Adrenal gland (tissue), 12 donors: Measurements from ENCODE around the gene FAM110A. TPM values are rescaled to one million over a fixed set of nuclear protein-coding genes. Genes with fewer than 3 reads are reported as not detected.

ENCODE experiments used
- DNase-seq, 7 donors: peaks; one replicate each; pipeline ENCODE4 v3.0.0-alpha.2; 2019 to 2020
- H3K27ac ChIP-seq, 5 donors: fragments of 200-600 bp; sonication (generic) in 4 of 5; 1 replicate in 3 of 5; 2 replicates in 2 of 5; pipeline versions ENCODE4 v1.5.1 to v1.8.0; 2016 to 2020; ENCODE audit warnings: mild to moderate bottlenecking in 1 of 5
- H3K27me3 ChIP-seq: fragments of 200-600 bp; 2 replicates; pipeline ENCODE4 v1.8.0; 2021
- H3K36me3 ChIP-seq, 2 donors: fragments of 200-600 bp; replicated peaks in 1 of 2; 1 replicate in 1 of 2; 2 replicates in 1 of 2; pipeline versions ENCODE4 v1.5.1 to v1.8.0; 2018 to 2022
- H3K4me1 ChIP-seq, 2 donors: fragments of 200-600 bp; replicated peaks in 1 of 2; 1 replicate in 1 of 2; 2 replicates in 1 of 2; pipeline versions ENCODE4 v1.5.1 to v1.8.0; 2018 to 2021
- H3K4me3 ChIP-seq, 4 donors: fragments of 200-600 bp; sonication (generic) in 3 of 4; one replicate each; pipeline ENCODE4 v1.5.1; 2016 to 2018
- H3K9me3 ChIP-seq, 3 donors: fragments of 200-600 bp; sonication (generic) in 1 of 3; replicated peaks in 1 of 3; 1 replicate in 2 of 3; 2 replicates in 1 of 3; pipeline versions ENCODE4 v1.5.1 to v1.8.0; 2016 to 2021
- POLR2A ChIP-seq, 2 donors: fragments of 450-650 bp; IDR thresholded peaks; one replicate each; pipeline ENCODE4 v1.6.1; 2017; ENCODE audit warnings: antibody characterized with exemption in 2 of 2, mild to moderate bottlenecking in 2 of 2, moderate library complexity in 1 of 2
- WGBS, 4 donors: extraction: QIAGEN DNeasy Blood & Tissue Kit in 2 of 4; methylation state at CpG; one replicate each; pipeline versions ENCODE4 v1.1.5 to v1.1.7; 2013 to 2017; 5-methylcytosine and 5-hydroxymethylcytosine counted together
- intact Hi-C, 2 donors: fragments of 100-400 bp; cut with DNase I; formaldehyde crosslinking; loops; one replicate each; pipeline versions ENCODE4 v1.14.1 to v1.15.0; 2022 to 2023
- polyA plus RNA-seq, 3 donors: library from polyadenylated mRNA; stranded (reverse); fragments of 200-250 nt in 2 of 3; fragments of 350-450 nt in 1 of 3; fragmentation: Illumina TruSeq in 1 of 3; extraction: RNeasy Lipid Tissue Mini Kit (QIAGEN cat#74804) in 1 of 3; gene quantifications; one replicate each; pipeline ENCODE4 v1.2.3, GENCODE V29; 2013 to 2014
- total RNA-seq, 9 donors: library from RNA; depleted of rRNA in 4 of 9; stranded (reverse); fragments of >200 nt in 4 of 9; fragments of 120-200 nt in 1 of 9; fragmentation: NEBNext Ultra II Directional in 1 of 9; extraction: Animal tissue kit (Norgen Biotek cat#: 25700) in 1 of 9; gene quantifications; one replicate each; pipeline versions ENCODE4 v1.1.0 to v1.2.4, GENCODE V29; 2013 to 2023
- TF ChIP-seq, protein P1 (sequence below), 6 experiments: fragments of 450-650 bp in 4 of 6; fragments of 200-600 bp in 2 of 6; sonication (generic) in 1 of 6; IDR thresholded peaks; 1 replicate in 5 of 6; 2 replicates in 1 of 6; pipeline versions ENCODE4 v1.5.1 to v1.8.0; 2016 to 2021; ENCODE audit warnings: antibody characterized with exemption in 6 of 6, mild to moderate bottlenecking in 2 of 6, moderate library complexity in 1 of 6
- donor health status: healthy with polysubstance abuse.
- donor health status: Bipolar disorder and iron deficiency.
- donor health status: DM: yes; HTN: yes; CAD: no.
- donor health status: DM: no; HTN: no; CAD: no.
- donor health status: DM: no; HTN: no; CAD: no.
- donor health status: DM: yes; HTN: yes; CAD: no.

The FAM110A gene
- total and polyA plus RNA-seq, 12 donors, result 2.2 to 16.7 (median 8.4) TPM

- Histone ChIP-seq H3K27ac (no peak overlapping the region), H3K36me3 (no peaks in the 10 kb centered on the region), H3K9me3 (no peaks in the 10 kb centered on the region), H3K27me3 (peaks cover 8% of the 10 kb centered on the region), H3K4me3 (no peak overlapping the region), H3K4me1 (no peaks in the 10 kb centered on the region)
- DNase-seq, result no peak
- TF ChIP-seq, protein P1, sequence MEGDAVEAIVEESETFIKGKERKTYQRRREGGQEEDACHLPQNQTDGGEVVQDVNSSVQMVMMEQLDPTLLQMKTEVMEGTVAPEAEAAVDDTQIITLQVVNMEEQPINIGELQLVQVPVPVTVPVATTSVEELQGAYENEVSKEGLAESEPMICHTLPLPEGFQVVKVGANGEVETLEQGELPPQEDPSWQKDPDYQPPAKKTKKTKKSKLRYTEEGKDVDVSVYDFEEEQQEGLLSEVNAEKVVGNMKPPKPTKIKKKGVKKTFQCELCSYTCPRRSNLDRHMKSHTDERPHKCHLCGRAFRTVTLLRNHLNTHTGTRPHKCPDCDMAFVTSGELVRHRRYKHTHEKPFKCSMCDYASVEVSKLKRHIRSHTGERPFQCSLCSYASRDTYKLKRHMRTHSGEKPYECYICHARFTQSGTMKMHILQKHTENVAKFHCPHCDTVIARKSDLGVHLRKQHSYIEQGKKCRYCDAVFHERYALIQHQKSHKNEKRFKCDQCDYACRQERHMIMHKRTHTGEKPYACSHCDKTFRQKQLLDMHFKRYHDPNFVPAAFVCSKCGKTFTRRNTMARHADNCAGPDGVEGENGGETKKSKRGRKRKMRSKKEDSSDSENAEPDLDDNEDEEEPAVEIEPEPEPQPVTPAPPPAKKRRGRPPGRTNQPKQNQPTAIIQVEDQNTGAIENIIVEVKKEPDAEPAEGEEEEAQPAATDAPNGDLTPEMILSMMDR (IDR thresholded peaks at IDR 0.05), result no peak
- TF ChIP-seq POLR2A (IDR thresholded peaks at IDR 0.05), result no peak
- WGBS, 4 donors, result 86 to 94% (median 88%) methylated on average over 5 to 8 of the region's 8 CpGs
- intact Hi-C loops, result loop anchor here (5.0 to 10.0 kb wide), 3 partner anchors 138 to 392 kb away; partner anchors contain the start of gene PSMF1 (in 1 of the 2)
Measured at GRCh38 chr20:819680-820322, 13.7 kb upstream of the FAM110A start.

DNA sequence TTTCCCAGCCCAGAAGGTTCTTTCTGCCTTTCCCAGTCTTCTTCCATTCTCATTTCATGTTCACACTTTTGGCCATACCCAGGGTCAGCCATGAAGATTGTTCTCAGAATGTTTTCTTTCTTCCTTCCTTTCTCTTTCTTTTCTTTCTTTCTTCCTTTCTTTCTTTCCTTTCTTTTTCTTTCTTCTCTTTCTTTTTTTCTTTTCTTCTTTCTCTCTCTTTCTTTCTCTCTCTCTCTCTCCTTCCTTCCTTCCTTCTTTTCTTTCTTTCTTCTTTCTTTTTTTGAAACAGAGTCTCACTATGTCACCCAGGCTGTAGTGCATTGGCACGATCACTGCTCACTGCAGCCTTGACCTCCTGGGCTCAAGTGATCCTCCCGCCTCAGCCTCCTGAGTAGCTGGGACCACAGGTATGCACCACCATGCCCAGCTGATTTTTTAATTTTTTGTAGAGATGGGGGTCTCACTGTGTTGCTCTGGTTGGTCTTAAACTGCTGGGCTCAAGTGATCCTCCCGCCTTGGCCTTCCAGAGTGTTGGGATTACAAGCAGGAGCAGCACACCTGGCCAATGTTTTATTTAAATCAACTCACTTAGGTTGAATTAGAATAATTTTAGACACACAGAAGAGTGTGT, 13.1 kb upstream of the FAM110A start:
- no peak for DNase-seq
- TF ChIP-seq POLR2A (IDR thresholded peaks at IDR 0.05), result no peak
- TF ChIP-seq, protein P1 (IDR thresholded peaks at IDR 0.05), result no peak
- H3K36me3 ChIP-seq, result no peaks in the 10 kb centered on the region
- no peaks in the 10 kb centered on the region for H3K9me3 ChIP-seq
- no peak overlapping the region for H3K4me3 ChIP-seq
- H3K4me1 ChIP-seq, result no peaks in the 10 kb centered on the region
- peaks cover 3% of the 10 kb centered on the region for H3K27me3 ChIP-seq
- no peak overlapping the region for H3K27ac ChIP-seq
- 90 to 98% (median 93%) methylated on average over 3 of the region's 3 CpGs for WGBS, 4 donors
- intact Hi-C loops, result loop anchor here in 1 of 2 donors (10.0 kb wide), 1 partner anchor 294 kb away; the partner anchor contains the start of gene PSMF1

GRCh38 chr20:821046-821730, 12.3 kb upstream of the FAM110A start:
- no peak overlapping the region for H3K4me3 ChIP-seq
- H3K27ac ChIP-seq, result no peak overlapping the region
- no peaks in the 10 kb centered on the region for H3K9me3 ChIP-seq
- WGBS, 4 donors, result 65 to 72% (median 68%) methylated on average over 6 of the region's 6 CpGs
- no peak for DNase-seq
- TF ChIP-seq, protein P1 (IDR thresholded peaks at IDR 0.05), result no peak
- no peak for TF ChIP-seq POLR2A (IDR thresholded peaks at IDR 0.05)
- no peaks in the 10 kb centered on the region for H3K4me1 ChIP-seq
- H3K36me3 ChIP-seq, result no peaks in the 10 kb centered on the region
- intact Hi-C loops, result loop anchor here in 1 of 2 donors (10.0 kb wide), 1 partner anchor 294 kb away; the partner anchor contains the start of gene PSMF1
- no peaks in the 10 kb centered on the region for H3K27me3 ChIP-seq

- intact Hi-C loops, result loop anchor here in 1 of 2 donors (10.0 kb wide), 1 partner anchor 293 kb away; the partner anchor contains the start of gene PSMF1
- H3K36me3 ChIP-seq, result no peaks in the 10 kb centered on the region
- no peaks in the 10 kb centered on the region for H3K9me3 ChIP-seq
- no peak for TF ChIP-seq POLR2A (IDR thresholded peaks at IDR 0.05)
- TF ChIP-seq, protein P1 (IDR thresholded peaks at IDR 0.05), result no peak
- DNase-seq, result no peak
- H3K4me3 ChIP-seq, result no peak overlapping the region
- H3K27me3 ChIP-seq, result no peaks in the 10 kb centered on the region
- 88 to 100% (median 91%) methylated on average over 1 to 3 of the region's 3 CpGs for WGBS, 4 donors
- H3K27ac ChIP-seq, result no peak overlapping the region
- H3K4me1 ChIP-seq, result no peaks in the 10 kb centered on the region
Measured at GRCh38 chr20:821731-822065, 11.8 kb upstream of the FAM110A start.
